ENCODE results near the gene ARL4C. TPM values are rescaled to one million over a fixed set of nuclear protein-coding genes. Genes with fewer than 3 reads are reported as not detected.
"Not testable (repeated sequence)": the region's sequence is repeated elsewhere in the genome, so short reads cannot be mapped to it uniquely, and the experiment has no call there.

ARL4C gene
- total RNA-seq, 2 donors from 2014 or later: 6.6 to 7.8 TPM

- no peak overlapping the region for H3K27ac ChIP-seq
- no peaks in the 10 kb centered on the region for H3K27me3 ChIP-seq
- ATAC-seq (no peak), DNase-seq (no peak)
- intact Hi-C loops (cut with DNase I): no loop called here
- no peaks in the 10 kb centered on the region for H3K4me1 ChIP-seq
- no peaks in the 10 kb centered on the region for H3K9me3 ChIP-seq
- TF ChIP-seq CTCF (IDR thresholded peaks at IDR 0.05): no peak
- no peak for TF ChIP-seq POLR2A (IDR thresholded peaks at IDR 0.05)
- WGBS, 2 donors: 77 to 82% methylated on average over 6 of the region's 6 CpGs
- no peak overlapping the region for H3K4me3 ChIP-seq
- no peaks in the 10 kb centered on the region for H3K36me3 ChIP-seq (replicated peaks in 1 of 2; ENCODE audit: insufficient read depth in 1 of 2, low read depth in 2 of 2)
Observed at GRCh38 chr2:234459401-234460009, 37.4 kb downstream of the ARL4C start.

- WGBS, 2 donors: 73 to 84% methylated on average over 3 to 4 of the region's 4 CpGs
- TF ChIP-seq CTCF (IDR thresholded peaks at IDR 0.05): no peak
- no peak for TF ChIP-seq POLR2A (IDR thresholded peaks at IDR 0.05)
Observed at GRCh38 chr2:234458466-234458865, 38.4 kb downstream of the ARL4C start.

GRCh38 chr2:234457421-234457820 is 39.5 kb downstream of the ARL4C start:
- TF ChIP-seq CTCF (IDR thresholded peaks at IDR 0.05) (no peak), POLR2A (IDR thresholded peaks at IDR 0.05) (no peak)
- Histone ChIP-seq H3K4me3 (no peak overlapping the region), H3K4me1 (no peaks in the 10 kb centered on the region), H3K27me3 (no peaks in the 10 kb centered on the region), H3K9me3 (no peaks in the 10 kb centered on the region), H3K27ac (no peak overlapping the region), H3K36me3 (replicated peaks in 1 of 2; ENCODE audit: insufficient read depth in 1 of 2, low read depth in 2 of 2) (no peaks in the 10 kb centered on the region)
- intact Hi-C loops (cut with DNase I): no loop called here
- DNase-seq (no peak), ATAC-seq (no peak)
- WGBS, 2 donors: 70 to 83% methylated on average over 2 of the region's 2 CpGs

More at GRCh38 chr2:234458466-234458865, 38.4 kb downstream of the ARL4C start:
- no peaks in the 10 kb centered on the region for H3K4me1 ChIP-seq
- H3K27me3 ChIP-seq: no peaks in the 10 kb centered on the region
- no peak overlapping the region for H3K27ac ChIP-seq
- DNase-seq: no peak
- H3K36me3 ChIP-seq (replicated peaks in 1 of 2; ENCODE audit: insufficient read depth in 1 of 2, low read depth in 2 of 2): no peaks in the 10 kb centered on the region
- no peak overlapping the region for H3K4me3 ChIP-seq
- intact Hi-C loops (cut with DNase I): no loop called here
- no peaks in the 10 kb centered on the region for H3K9me3 ChIP-seq
- no peak for ATAC-seq

- H3K27ac ChIP-seq; DNase-seq; H3K36me3 ChIP-seq (replicated peaks in 1 of 2; ENCODE audit: insufficient read depth in 1 of 2, low read depth in 2 of 2); H3K4me1 ChIP-seq; H3K4me3 ChIP-seq; H3K9me3 ChIP-seq; H3K27me3 ChIP-seq; intact Hi-C loops (cut with DNase I); ATAC-seq: not testable (repeated sequence)
- WGBS, 2 donors: 80 to 83% methylated on average over 7 of the region's 7 CpGs
Observed at GRCh38 chr2:234455246-234455645, 41.6 kb downstream of the ARL4C start.

DNA sequence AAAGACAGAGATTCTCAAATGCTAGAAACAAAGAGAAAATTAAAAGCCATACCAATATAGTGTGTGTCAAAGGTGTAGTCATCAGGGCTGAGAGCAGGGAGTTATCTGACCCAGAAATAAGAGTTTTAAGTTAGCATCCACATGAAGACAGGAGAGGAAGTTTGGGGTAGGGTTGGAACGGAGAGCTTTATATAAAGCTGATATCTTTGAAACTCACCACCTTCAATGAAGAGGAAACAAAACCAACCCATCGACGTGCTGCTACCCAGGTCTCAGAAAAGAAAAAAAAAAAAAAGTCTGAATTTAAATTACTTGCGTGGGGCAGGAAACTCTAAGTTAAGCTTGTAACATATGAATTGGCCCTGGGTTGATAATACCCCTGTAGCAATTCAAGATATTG is 42.4 kb downstream of the ARL4C start:
- H3K36me3 ChIP-seq (replicated peaks in 1 of 2; ENCODE audit: insufficient read depth in 1 of 2, low read depth in 2 of 2): no peaks in the 10 kb centered on the region
- no peaks in the 10 kb centered on the region for H3K27me3 ChIP-seq
- WGBS, 2 donors: 57 to 86% methylated on average over 4 of the region's 4 CpGs
- intact Hi-C loops (cut with DNase I): no loop called here
- no peaks in the 10 kb centered on the region for H3K4me1 ChIP-seq
- H3K4me3 ChIP-seq: no peak overlapping the region
- H3K9me3 ChIP-seq: no peaks in the 10 kb centered on the region
- no peak for TF ChIP-seq POLR2A (IDR thresholded peaks at IDR 0.05)
- TF ChIP-seq CTCF (IDR thresholded peaks at IDR 0.05): no peak
- DNase-seq (no peak), ATAC-seq (no peak)
- H3K27ac ChIP-seq: no peak overlapping the region

All from body of pancreas (tissue), 4 donors.